Amygdala (tissue), 56 donors: ENCODE results near the gene SKA2.
"Not testable (repeated sequence)": the region's sequence is repeated elsewhere in the genome, so short reads cannot be mapped to it uniquely, and the experiment has no call there.

Experiments
- DNase-seq, 56 donors: peaks; one replicate each; lab custom pipeline; 2025; lab: John Stamatoyannopoulos, UW

SKA2 gene

GRCh38 chr17:59154721-59155438 lies at the start of gene SKA2:
TSS of gene SKA2 (minus strand) at chr17:59155186. CDS start at chr17:59155163, 23 bp downstream.
- peak in 53 of 56 donors; percentile 89 to 100 (median 100) for DNase-seq

GRCh38 chr17:59202320-59202719 lies 47.3 kb upstream of the SKA2 start:
- DNase-seq, result no peak

- no peak for DNase-seq
Measured at GRCh38 chr17:59199398-59199797, 44.4 kb upstream of the SKA2 start.

- no peak for DNase-seq
Measured at GRCh38 chr17:59193336-59193862, 38.4 kb upstream of the SKA2 start.

GRCh38 chr17:59190806-59191205 lies 35.8 kb upstream of the SKA2 start:
- DNase-seq, result no peak

- no peak for DNase-seq
Measured at GRCh38 chr17:59186850-59187249, 31.9 kb upstream of the SKA2 start.

GRCh38 chr17:59185997-59186396 lies 31.0 kb upstream of the SKA2 start:
- no peak for DNase-seq

GRCh38 chr17:59181481-59181880 lies 26.5 kb upstream of the SKA2 start:
- DNase-seq, result no peak

GRCh38 chr17:59180626-59181025 lies 25.6 kb upstream of the SKA2 start:
- DNase-seq, result no peak

GRCh38 chr17:59179601-59180000 lies 24.6 kb upstream of the SKA2 start:
- DNase-seq, result not testable (repeated sequence)

GRCh38 chr17:59178266-59178985 lies 23.4 kb upstream of the SKA2 start:
- DNase-seq, result no peak

GRCh38 chr17:59175076-59175475 lies 20.1 kb upstream of the SKA2 start:
- DNase-seq, result no peak

GRCh38 chr17:59174671-59175070 lies 19.7 kb upstream of the SKA2 start:
- DNase-seq, result no peak

- DNase-seq, result no peak
Measured at GRCh38 chr17:59172436-59173004, 17.5 kb upstream of the SKA2 start.

GRCh38 chr17:59167571-59168001 lies 12.6 kb upstream of the SKA2 start:
- DNase-seq, result no peak

GRCh38 chr17:59165933-59166342 lies 11.0 kb upstream of the SKA2 start:
- DNase-seq, result peak in 49 of 56 donors; percentile 2 to 73 (median 28)

- DNase-seq, result no peak
Measured at GRCh38 chr17:59161477-59161876, 6.5 kb upstream of the SKA2 start.

GRCh38 chr17:59160157-59161025 lies 5.4 kb upstream of the SKA2 start:
- no peak for DNase-seq

- DNase-seq, result peak in 53 of 56 donors; percentile 82 to 100 (median 100)
Measured at GRCh38 chr17:59155439-59156177, 622 bp upstream of the SKA2 start, which contains the start of gene PRR11. TSS of gene PRR11 (plus strand) at chr17:59155746. CDS start at chr17:59169753, 14,007 bp downstream.
